Tibial nerve (tissue), 4 donors: Measurements from ENCODE around the gene ACHE.

Source experiments
- EP300 ChIP-seq, 2 donors: sonication (generic); formaldehyde crosslinking; IDR thresholded peaks; one replicate each; pipeline ENCODE4 v1.6.1; 2017; ENCODE audit warnings: antibody characterized with exemption in 2 of 2, mild to moderate bottlenecking in 1 of 2
- POLR2A ChIP-seq, 2 donors: fragments of 450-650 bp; IDR thresholded peaks; one replicate each; pipeline ENCODE4 v1.6.1; 2017; ENCODE audit warnings: antibody characterized with exemption in 2 of 2, mild to moderate bottlenecking in 2 of 2, moderate library complexity in 2 of 2
- TF ChIP-seq, protein P1 (sequence below), 5 experiments: fragments of 200-600 bp in 3 of 5; fragments of 450-650 bp in 2 of 5; sonication (generic) in 3 of 5; IDR thresholded peaks; one replicate each; pipeline ENCODE4 v1.5.1; 2016 to 2019; ENCODE audit warnings: antibody characterized with exemption in 5 of 5, mild to moderate bottlenecking in 3 of 5, moderate library complexity in 2 of 5

DNA sequence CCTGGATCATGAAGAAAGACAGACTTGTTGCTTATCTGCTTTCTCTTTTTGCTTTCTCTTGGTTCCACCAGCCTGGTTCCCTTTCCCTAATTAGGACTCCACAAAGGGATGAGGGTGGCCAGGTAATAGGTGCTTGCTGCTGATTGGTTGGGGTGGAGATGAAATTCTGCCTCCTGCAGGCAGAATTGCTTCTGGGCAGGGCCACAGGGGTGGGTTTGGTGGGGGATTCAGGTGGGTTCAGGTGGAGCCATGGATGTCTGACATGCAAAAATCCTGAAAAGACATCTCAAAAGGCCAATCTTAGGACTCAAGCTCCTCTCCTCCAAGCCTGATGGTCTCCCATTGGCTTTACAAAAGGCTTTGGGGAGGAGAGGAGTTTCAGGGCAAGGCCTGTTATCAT, 25.4 kb upstream of the ACHE start:
- TF ChIP-seq, protein P1, sequence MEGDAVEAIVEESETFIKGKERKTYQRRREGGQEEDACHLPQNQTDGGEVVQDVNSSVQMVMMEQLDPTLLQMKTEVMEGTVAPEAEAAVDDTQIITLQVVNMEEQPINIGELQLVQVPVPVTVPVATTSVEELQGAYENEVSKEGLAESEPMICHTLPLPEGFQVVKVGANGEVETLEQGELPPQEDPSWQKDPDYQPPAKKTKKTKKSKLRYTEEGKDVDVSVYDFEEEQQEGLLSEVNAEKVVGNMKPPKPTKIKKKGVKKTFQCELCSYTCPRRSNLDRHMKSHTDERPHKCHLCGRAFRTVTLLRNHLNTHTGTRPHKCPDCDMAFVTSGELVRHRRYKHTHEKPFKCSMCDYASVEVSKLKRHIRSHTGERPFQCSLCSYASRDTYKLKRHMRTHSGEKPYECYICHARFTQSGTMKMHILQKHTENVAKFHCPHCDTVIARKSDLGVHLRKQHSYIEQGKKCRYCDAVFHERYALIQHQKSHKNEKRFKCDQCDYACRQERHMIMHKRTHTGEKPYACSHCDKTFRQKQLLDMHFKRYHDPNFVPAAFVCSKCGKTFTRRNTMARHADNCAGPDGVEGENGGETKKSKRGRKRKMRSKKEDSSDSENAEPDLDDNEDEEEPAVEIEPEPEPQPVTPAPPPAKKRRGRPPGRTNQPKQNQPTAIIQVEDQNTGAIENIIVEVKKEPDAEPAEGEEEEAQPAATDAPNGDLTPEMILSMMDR (IDR thresholded peaks at IDR 0.05): no peak
- TF ChIP-seq EP300 (IDR thresholded peaks at IDR 0.05): no peak
- no peak for TF ChIP-seq POLR2A (IDR thresholded peaks at IDR 0.05)
